ENCODE measurements around the gene RCC1. TPM values are rescaled to one million over a fixed set of nuclear protein-coding genes. Genes with fewer than 3 reads are reported as not detected.

The RCC1 gene
- total RNA-seq, 6 experiments from 2014 or later: 9.5 to 29.6 (median 18.0) TPM

- Histone ChIP-seq H3K4me3 (no peak overlapping the region), H3K27ac (no peak overlapping the region), H3K27me3 (no peaks in the 10 kb centered on the region), H3K9me3 (no peaks in the 10 kb centered on the region), H3K36me3 (peaks cover 4 to 33% (median 12%) of the 10 kb centered on the region in 4 donors), H3K4me1 (peaks cover 0 to 5% (median 2%) of the 10 kb centered on the region in 4 donors)
- intact Hi-C loops (cut with DNase I): no loop called here
- ATAC-seq (no peak), DNase-seq (no peak)
- WGBS (ENCODE audit: insufficient coverage, low coverage, low lambda C conversion rate, missing lambda C conversion rate): no CpG with 5 or more reads among the region's 1 CpG
- TF ChIP-seq POLR2A (IDR thresholded peaks at IDR 0.05) (no peak), CTCF (IDR thresholded peaks at IDR 0.05) (no peak)
Measured at GRCh38 chr1:28516518-28516956, 10.7 kb downstream of the RCC1 start.

- peak overlapping the region in 1 of 3 donors; percentile 81 for H3K27ac ChIP-seq
- peaks cover 3 to 22% (median 7%) of the 10 kb centered on the region in 4 donors for H3K36me3 ChIP-seq
- no peak for DNase-seq
- no peaks in the 10 kb centered on the region for H3K9me3 ChIP-seq
- H3K27me3 ChIP-seq: no peaks in the 10 kb centered on the region
- peak; percentile 5 to 34 (median 8) for ATAC-seq
- intact Hi-C loops (cut with DNase I): no loop called here
- H3K4me3 ChIP-seq: peak overlapping the region; percentile 69 to 75 (median 71)
- H3K4me1 ChIP-seq: peaks cover 0 to 5% (median 2%) of the 10 kb centered on the region in 4 donors
- 19% methylated on average over 5 of the region's 7 CpGs for WGBS (ENCODE audit: insufficient coverage, low coverage, low lambda C conversion rate, missing lambda C conversion rate)
- TF ChIP-seq POLR2A (IDR thresholded peaks at IDR 0.05): no peak
Measured at GRCh38 chr1:28517649-28517999, 11.8 kb downstream of the RCC1 start.

GRCh38 chr1:28518000-28518744 lies 12.3 kb downstream of the RCC1 start:
- intact Hi-C loops (cut with DNase I): no loop called here
- Histone ChIP-seq H3K4me3 (peak overlapping the region; percentile 69 to 75 (median 71)), H3K4me1 (peaks cover 0 to 5% (median 2%) of the 10 kb centered on the region in 4 donors), H3K27ac (peak overlapping the region; percentile 58 to 85 (median 81)), H3K9me3 (no peaks in the 10 kb centered on the region), H3K27me3 (no peaks in the 10 kb centered on the region), H3K36me3 (peaks cover under 1 to 19% (median 4%) of the 10 kb centered on the region in 4 donors)
- WGBS (ENCODE audit: insufficient coverage, low coverage, low lambda C conversion rate, missing lambda C conversion rate): 0% methylated on average over 8 of the region's 92 CpGs
- DNase-seq (peak; percentile 93 to 95 (median 94)), ATAC-seq (peak; percentile 82 to 96 (median 94))
- TF ChIP-seq CTCF (IDR thresholded peaks at IDR 0.05) (peak; percentile 96 to 99 (median 98)), POLR2A (IDR thresholded peaks at IDR 0.05) (peak; percentile 78)

- ATAC-seq (peak; percentile 15 to 34 (median 20)), DNase-seq (peak in 2 of 3 donors; percentile 42 to 55)
- WGBS (ENCODE audit: insufficient coverage, low coverage, low lambda C conversion rate, missing lambda C conversion rate): 14% methylated on average over 17 of the region's 21 CpGs
- H3K36me3 ChIP-seq: peaks cover 0 to 12% (median 0%) of the 10 kb centered on the region in 4 donors
- intact Hi-C loops (cut with DNase I): no loop called here
- H3K4me1 ChIP-seq: peaks cover 0 to 5% (median 2%) of the 10 kb centered on the region in 4 donors
- no peaks in the 10 kb centered on the region for H3K27me3 ChIP-seq
- H3K27ac ChIP-seq: peak overlapping the region in 1 of 3 donors; percentile 85
- TF ChIP-seq POLR2A (IDR thresholded peaks at IDR 0.05) (no peak), CTCF (IDR thresholded peaks at IDR 0.05) (no peak)
- H3K9me3 ChIP-seq: no peaks in the 10 kb centered on the region
- peak overlapping the region; percentile 69 to 75 (median 71) for H3K4me3 ChIP-seq
Measured at GRCh38 chr1:28518745-28519341, 13.0 kb downstream of the RCC1 start.

Data from right lobe of liver (tissue), 6 donors.